GM12878 (cell line): ENCODE data around the gene PTPN2.

Experiments
- CBX5 ChIP-seq: sonication (generic); IDR thresholded peaks from 2 replicates; pipeline ENCODE4 v1.6.1; 2016; ENCODE audit warnings: low read depth, moderate library complexity, mild to moderate bottlenecking, inconsistent platforms
- ETV6 ChIP-seq, 2 experiments: fragments of 450-650 bp in 1 of 2; IDR thresholded peaks in 1 of 2; conservative IDR thresholded peaks in 1 of 2; 2 replicates each; pipeline ENCODE4 v1.6.1; 2014; ENCODE audit warnings: antibody characterized with exemption in 1 of 2, borderline replicate concordance in 1 of 2, low read depth in 1 of 2, mild to moderate bottlenecking in 1 of 2, moderate library complexity in 1 of 2
- MXI1 ChIP-seq: fragments of 150-350 bp; IDR thresholded peaks from 2 replicates; pipeline ENCODE4 v1.6.1; 2011; ENCODE audit warnings: low read depth, mild to moderate bottlenecking, inconsistent platforms, low read length, improper control_type of control experiment
- POLR2AphosphoS2 ChIP-seq: IDR thresholded peaks from 2 replicates; pipeline ENCODE4 v1.6.1; 2011; ENCODE audit warnings: low read depth, mild to moderate bottlenecking, low read length, improper control_type of control experiment, moderate library complexity
- ZNF274 ChIP-seq: IDR thresholded peaks from one replicate; pipeline ENCODE4 v1.8.0; 2011; ENCODE audit not compliant: insufficient read length, insufficient read depth
- TF ChIP-seq, protein P1 (sequence below): IDR thresholded peaks from 2 replicates; pipeline ENCODE4 v1.6.1; 2011; ENCODE audit warnings: borderline replicate concordance, low read depth, mild to moderate bottlenecking, moderate library complexity, mixed read lengths, low read length; ENCODE audit not compliant: insufficient read depth; ENCODE audit errors: extremely low read length
- TF ChIP-seq, protein P2 (sequence below), 3 experiments: IDR thresholded peaks in 2 of 3; conservative IDR thresholded peaks in 1 of 3; 2 replicates each; pipeline ENCODE4 v1.5.1; 2011; ENCODE audit warnings: low read depth in 3 of 3, low read length in 3 of 3, mild to moderate bottlenecking in 3 of 3, control low read depth in 2 of 3, moderate library complexity in 2 of 3, inconsistent platforms in 1 of 3, mixed read lengths in 1 of 3; ENCODE audit not compliant: control insufficient read depth in 2 of 3, insufficient read depth in 1 of 3; ENCODE audit errors: extremely low read depth in 1 of 3

DNA sequence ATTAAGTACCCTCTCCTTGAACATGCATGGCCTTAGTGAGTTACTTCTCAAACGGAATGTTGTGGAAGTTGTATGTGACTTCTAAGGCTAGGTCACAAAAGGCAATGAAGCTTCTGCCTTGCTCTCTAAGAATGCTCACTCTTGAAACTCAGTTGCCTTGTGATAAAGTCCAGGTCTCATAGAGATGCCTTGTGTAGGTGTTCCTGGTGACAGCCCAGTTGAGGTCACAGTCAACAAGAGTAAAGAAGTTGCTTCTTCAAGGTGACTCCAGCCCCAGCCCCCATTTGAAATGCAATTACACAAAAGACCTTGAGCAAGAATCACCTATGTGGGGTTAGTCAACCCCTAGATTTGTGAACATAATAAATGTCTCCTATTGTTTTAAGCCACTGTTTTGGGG is 35.6 kb downstream of the PTPN2 start:
- TF ChIP-seq, protein P1, sequence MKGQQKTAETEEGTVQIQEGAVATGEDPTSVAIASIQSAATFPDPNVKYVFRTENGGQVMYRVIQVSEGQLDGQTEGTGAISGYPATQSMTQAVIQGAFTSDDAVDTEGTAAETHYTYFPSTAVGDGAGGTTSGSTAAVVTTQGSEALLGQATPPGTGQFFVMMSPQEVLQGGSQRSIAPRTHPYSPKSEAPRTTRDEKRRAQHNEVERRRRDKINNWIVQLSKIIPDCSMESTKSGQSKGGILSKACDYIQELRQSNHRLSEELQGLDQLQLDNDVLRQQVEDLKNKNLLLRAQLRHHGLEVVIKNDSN: no peak
- TF ChIP-seq, protein P2, sequence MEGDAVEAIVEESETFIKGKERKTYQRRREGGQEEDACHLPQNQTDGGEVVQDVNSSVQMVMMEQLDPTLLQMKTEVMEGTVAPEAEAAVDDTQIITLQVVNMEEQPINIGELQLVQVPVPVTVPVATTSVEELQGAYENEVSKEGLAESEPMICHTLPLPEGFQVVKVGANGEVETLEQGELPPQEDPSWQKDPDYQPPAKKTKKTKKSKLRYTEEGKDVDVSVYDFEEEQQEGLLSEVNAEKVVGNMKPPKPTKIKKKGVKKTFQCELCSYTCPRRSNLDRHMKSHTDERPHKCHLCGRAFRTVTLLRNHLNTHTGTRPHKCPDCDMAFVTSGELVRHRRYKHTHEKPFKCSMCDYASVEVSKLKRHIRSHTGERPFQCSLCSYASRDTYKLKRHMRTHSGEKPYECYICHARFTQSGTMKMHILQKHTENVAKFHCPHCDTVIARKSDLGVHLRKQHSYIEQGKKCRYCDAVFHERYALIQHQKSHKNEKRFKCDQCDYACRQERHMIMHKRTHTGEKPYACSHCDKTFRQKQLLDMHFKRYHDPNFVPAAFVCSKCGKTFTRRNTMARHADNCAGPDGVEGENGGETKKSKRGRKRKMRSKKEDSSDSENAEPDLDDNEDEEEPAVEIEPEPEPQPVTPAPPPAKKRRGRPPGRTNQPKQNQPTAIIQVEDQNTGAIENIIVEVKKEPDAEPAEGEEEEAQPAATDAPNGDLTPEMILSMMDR (IDR thresholded peaks at IDR 0.05 in 2 of 3, conservative IDR thresholded peaks at IDR 0.05 in 1 of 3; ENCODE audit: control insufficient read depth in 2 of 3, extremely low read depth in 1 of 3, insufficient read depth in 1 of 3, low read depth in 3 of 3, low read length in 3 of 3): no peak
- TF ChIP-seq CBX5 (no peak), ZNF274 (no peak), ETV6 (conservative IDR thresholded peaks at IDR 0.05 in 1 of 2, IDR thresholded peaks at IDR 0.05 in 1 of 2; ENCODE audit: borderline replicate concordance in 1 of 2, low read depth in 1 of 2) (no peak), POLR2AphosphoS2 (no peak), MXI1 (no peak)
